DMS 273 (cell line): ENCODE measurements around the gene PDE1C.

Source experiments
- DNase-seq: peaks from one replicate; lab custom pipeline; 2025; ENCODE audit not compliant: unreplicated experiment; lab: John Stamatoyannopoulos, UW

PDE1C gene

GRCh38 chr7:31720366-31720765 is 349.8 kb downstream of the PDE1C start:
- DNase-seq: no peak

DNA sequence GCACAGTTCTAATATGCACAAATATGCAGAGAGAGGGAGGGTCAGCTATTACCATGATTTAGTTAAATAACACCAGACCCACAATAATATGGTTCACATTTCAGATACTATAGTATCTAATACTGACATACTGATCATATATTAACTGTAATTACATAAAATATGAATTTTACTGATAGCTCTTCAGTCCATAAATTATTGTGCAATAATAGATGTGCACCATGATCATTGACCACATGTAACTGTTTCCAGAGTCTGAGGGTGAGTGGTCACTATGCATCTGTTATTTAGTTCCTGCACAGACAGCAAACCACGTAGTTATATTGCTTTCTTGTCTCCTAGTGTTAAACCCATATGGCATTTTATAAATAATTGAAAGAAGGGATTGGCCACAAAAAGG is 353.9 kb downstream of the PDE1C start:
- no peak for DNase-seq

DNA sequence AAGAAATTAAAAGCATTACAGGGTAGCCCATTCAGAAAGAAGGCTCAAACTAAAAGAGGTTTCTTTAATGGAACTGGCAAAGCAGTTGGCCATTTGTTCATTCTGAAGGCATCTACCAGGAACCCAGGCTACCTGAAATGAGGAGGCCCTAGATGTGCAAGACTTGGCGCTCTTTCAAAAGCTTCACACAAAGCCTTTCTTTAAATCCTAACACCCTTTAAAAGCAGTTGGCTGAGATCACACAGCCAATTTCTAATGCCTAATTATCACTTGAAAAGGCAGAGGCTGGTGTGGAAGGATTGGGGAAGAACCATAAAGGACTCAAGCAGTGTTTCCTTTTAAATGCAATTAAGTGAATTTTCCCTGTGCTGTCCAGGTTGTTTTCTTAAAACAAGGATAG is 360.0 kb downstream of the PDE1C start:
- peak; percentile 49 for DNase-seq

DNA sequence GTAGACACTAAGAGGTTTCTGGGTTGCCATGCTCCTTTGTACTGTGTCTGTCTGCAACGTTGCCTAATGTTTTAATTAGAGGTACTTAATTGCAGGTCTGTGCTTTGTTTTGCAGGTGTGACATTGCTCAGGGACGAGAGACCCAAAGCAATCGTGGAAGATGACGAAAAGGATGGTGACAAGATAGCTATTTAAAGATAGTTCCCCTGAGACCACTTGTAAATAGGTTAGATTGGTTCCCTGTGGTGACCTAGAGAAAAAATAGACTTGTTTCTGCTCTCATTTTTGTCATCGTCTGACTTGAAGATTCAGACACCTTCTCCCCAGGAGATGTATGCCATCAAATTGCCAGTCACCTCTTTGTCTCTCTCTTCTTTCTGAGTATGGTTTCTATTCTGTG is 363.1 kb downstream of the PDE1C start:
- DNase-seq: no peak

GRCh38 chr7:31705377-31705776 is 364.8 kb downstream of the PDE1C start:
- DNase-seq: no peak

GRCh38 chr7:31702354-31702753 is 367.9 kb downstream of the PDE1C start:
- DNase-seq: no peak
